ENCODE measurements around the gene TMEM203. TPM values are rescaled to one million over a fixed set of nuclear protein-coding genes. Genes with fewer than 3 reads are reported as not detected.
A peak's percentile ranks its signal among the peaks of the same experiment; 100 is the strongest.

The TMEM203 gene
- total and polyA plus RNA-seq, 5 donors from 2014 or later, result 20.7 to 148 (median 118) TPM

GRCh38 chr9:137189297-137190295 is 15.9 kb downstream of the TMEM203 start:
- peak overlapping the region; percentile 53 for H3K4me3 ChIP-seq (ENCODE audit: low read depth, low read length)
- Mint-ChIP-seq H3K4me1 (peaks cover 0 to 45% (median 13%) of the 10 kb centered on the region in 4 donors), H3K4me3 (peak overlapping the region; percentile 84 to 97 (median 92)), H3K36me3 (no peaks in the 10 kb centered on the region), H3K27ac (peak overlapping the region; percentile 94 to 97 (median 94)), H3K27me3 (no peaks in the 10 kb centered on the region), H3K9me3 (no peaks in the 10 kb centered on the region)
- peak overlapping the region; percentile 98 for H3K27ac ChIP-seq (ENCODE audit: insufficient read depth, low read length, poor library complexity, severe bottlenecking)
- H3K36me3 ChIP-seq (ENCODE audit: control insufficient read depth, insufficient read depth, low read length), result peaks cover 10% of the 10 kb centered on the region
- no peak for ATAC-seq (ENCODE audit: low read depth in 2 of 2)
- H3K27me3 ChIP-seq (ENCODE audit: control insufficient read depth, insufficient read depth, low read length), result no peaks in the 10 kb centered on the region
- DNase-seq, result no peak
- H3K4me1 ChIP-seq (ENCODE audit: control insufficient read depth, insufficient read depth, low read length, poor library complexity, severe bottlenecking), result peaks cover 39% of the 10 kb centered on the region
- H3K9me3 ChIP-seq (ENCODE audit: control insufficient read depth in 2 of 2, low read length in 2 of 2), result no peaks in the 10 kb centered on the region

DNA sequence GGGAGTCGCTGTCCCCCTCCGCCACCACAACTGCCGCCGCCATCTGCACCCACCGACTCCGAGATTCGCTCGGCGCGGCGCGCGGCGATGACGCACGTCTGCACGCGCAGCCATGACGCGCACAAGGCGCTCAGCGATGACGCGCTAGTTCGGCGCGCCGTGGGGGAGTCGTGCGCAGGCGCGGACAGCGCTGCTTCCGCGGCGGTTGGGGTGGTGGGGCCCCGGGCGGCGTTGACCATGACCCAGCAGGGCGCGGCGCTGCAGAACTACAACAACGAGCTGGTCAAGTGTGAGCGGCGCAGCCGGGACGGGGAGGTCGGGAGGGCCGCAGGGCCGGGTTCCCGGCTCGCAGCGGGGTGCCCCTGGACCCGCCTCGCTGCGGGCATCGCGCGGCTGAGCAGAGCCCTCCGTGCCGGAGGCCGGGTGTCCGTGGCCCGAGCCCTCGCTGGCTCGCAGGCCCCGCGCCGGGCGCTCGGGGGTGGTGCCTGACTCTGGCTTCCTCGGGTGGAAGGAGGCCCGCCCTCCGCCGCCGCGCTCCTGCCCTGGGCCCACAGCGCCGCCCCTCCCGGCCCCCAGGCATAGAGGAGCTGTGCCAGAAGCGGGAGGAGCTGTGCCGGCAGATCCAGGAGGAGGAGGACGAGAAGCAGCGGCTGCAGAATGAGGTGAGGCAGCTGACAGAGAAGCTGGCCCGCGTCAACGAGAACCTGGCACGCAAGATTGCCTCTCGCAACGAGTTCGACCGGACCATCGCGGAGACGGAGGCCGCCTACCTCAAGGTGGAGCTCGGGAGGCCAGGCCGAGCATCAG is 16.8 kb downstream of the TMEM203 start, which contains the start of the genes ANAPC2 and SSNA1:
ANAPC2 (minus strand) TSS at position 71 of the 807 bp plus-strand sequence; CDS start at position 43, 28 bp downstream.
SSNA1 (plus strand) TSS at position 187 of the 807 bp plus-strand sequence; CDS start at position 238, 51 bp downstream.
- Mint-ChIP-seq H3K27me3 (no peaks in the 10 kb centered on the region), H3K9me3 (peaks cover 0 to 2% (median 0%) of the 10 kb centered on the region in 7 donors), H3K36me3 (peaks cover 4% of the 10 kb centered on the region), H3K27ac (peak within 1 kb of the TSS; percentile 94 to 97 (median 94)), H3K4me1 (peaks cover 0 to 51% (median 13%) of the 10 kb centered on the region in 4 donors), H3K4me3 (peak within 1 kb of the TSS; percentile 92 to 97 (median 94))
- no peaks in the 10 kb centered on the region for H3K27me3 ChIP-seq (ENCODE audit: control insufficient read depth, insufficient read depth, low read length)
- ATAC-seq (ENCODE audit: low read depth in 2 of 2), result peak; percentile 68 to 76
- H3K27ac ChIP-seq (ENCODE audit: insufficient read depth, low read length, poor library complexity, severe bottlenecking), result peak within 1 kb of the TSS; percentile 98
- H3K4me3 ChIP-seq (ENCODE audit: low read depth, low read length), result peak within 1 kb of the TSS; percentile 71
- H3K9me3 ChIP-seq (ENCODE audit: control insufficient read depth in 2 of 2, low read length in 2 of 2), result no peaks in the 10 kb centered on the region
- DNase-seq, result peak; percentile 88 to 94 (median 93)
- peaks cover 39% of the 10 kb centered on the region for H3K4me1 ChIP-seq (ENCODE audit: control insufficient read depth, insufficient read depth, low read length, poor library complexity, severe bottlenecking)
- H3K36me3 ChIP-seq (ENCODE audit: control insufficient read depth, insufficient read depth, low read length), result peaks cover 17% of the 10 kb centered on the region

DNA sequence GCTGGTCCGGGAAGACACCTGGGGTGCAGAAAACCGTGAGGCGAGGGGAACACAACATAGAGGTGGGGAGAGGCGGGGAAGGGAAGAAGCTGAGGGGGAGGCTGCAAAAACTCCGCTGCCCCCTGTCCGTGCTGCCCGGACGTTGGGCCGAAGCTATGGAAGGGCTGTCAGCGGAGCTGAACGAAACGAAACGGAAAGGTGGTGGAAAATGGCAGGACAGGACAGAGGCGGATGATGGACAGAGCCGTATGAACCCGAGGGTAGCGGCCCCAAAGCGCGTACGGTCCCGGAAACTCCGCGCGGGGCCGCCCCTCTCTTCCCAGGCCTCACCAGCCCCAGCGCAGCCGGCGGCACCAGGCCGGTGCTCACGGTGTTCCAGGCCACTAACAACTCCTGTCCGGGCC is 17.4 kb downstream of the TMEM203 start:
- peaks cover 0 to 51% (median 13%) of the 10 kb centered on the region in 4 donors for H3K4me1 Mint-ChIP-seq
- H3K36me3 ChIP-seq (ENCODE audit: control insufficient read depth, insufficient read depth, low read length), result peaks cover 23% of the 10 kb centered on the region
- peak overlapping the region; percentile 92 to 96 (median 94) for H3K27ac Mint-ChIP-seq
- H3K27me3 Mint-ChIP-seq, result no peaks in the 10 kb centered on the region
- H3K36me3 Mint-ChIP-seq, result peaks cover 4% of the 10 kb centered on the region
- peaks cover 39% of the 10 kb centered on the region for H3K4me1 ChIP-seq (ENCODE audit: control insufficient read depth, insufficient read depth, low read length, poor library complexity, severe bottlenecking)
- peak in 1 of 2 donors; percentile 3 for ATAC-seq (ENCODE audit: low read depth in 2 of 2)
- H3K4me3 Mint-ChIP-seq, result peak overlapping the region; percentile 92 to 97 (median 94)
- H3K4me3 ChIP-seq (ENCODE audit: low read depth, low read length), result peak overlapping the region; percentile 71
- peaks cover 0 to 2% (median 0%) of the 10 kb centered on the region in 7 donors for H3K9me3 Mint-ChIP-seq
- DNase-seq, result no peak
- no peaks in the 10 kb centered on the region for H3K27me3 ChIP-seq (ENCODE audit: control insufficient read depth, insufficient read depth, low read length)
- H3K27ac ChIP-seq (ENCODE audit: insufficient read depth, low read length, poor library complexity, severe bottlenecking), result peak overlapping the region; percentile 98
- no peaks in the 10 kb centered on the region for H3K9me3 ChIP-seq (ENCODE audit: control insufficient read depth in 2 of 2, low read length in 2 of 2)

DNA sequence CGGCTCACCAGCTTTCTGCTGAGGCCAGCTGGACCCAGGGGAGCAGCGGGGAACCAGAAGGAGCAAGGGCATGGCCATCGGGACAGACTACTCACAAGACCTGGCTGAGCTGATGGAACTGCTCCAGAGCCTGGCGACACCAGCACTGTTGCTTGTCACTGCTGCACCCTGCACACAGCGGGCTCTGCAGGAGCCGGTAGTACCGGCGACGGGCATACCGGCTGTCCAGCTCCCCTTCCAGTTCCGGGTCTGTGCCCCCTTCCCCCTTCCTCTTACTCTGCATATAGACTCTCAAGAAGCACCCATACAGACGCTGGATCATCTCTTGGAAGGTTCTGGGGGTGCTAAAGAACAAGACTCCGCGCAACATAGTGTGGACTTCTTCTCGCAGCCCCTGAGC is 18.1 kb downstream of the TMEM203 start:
- peak overlapping the region; percentile 98 for H3K27ac ChIP-seq (ENCODE audit: insufficient read depth, low read length, poor library complexity, severe bottlenecking)
- H3K4me1 Mint-ChIP-seq, result peaks cover 0 to 49% (median 13%) of the 10 kb centered on the region in 4 donors
- peak overlapping the region; percentile 71 for H3K4me3 ChIP-seq (ENCODE audit: low read depth, low read length)
- peaks cover 39% of the 10 kb centered on the region for H3K4me1 ChIP-seq (ENCODE audit: control insufficient read depth, insufficient read depth, low read length, poor library complexity, severe bottlenecking)
- no peaks in the 10 kb centered on the region for H3K9me3 ChIP-seq (ENCODE audit: control insufficient read depth in 2 of 2, low read length in 2 of 2)
- peak overlapping the region; percentile 92 to 97 (median 94) for H3K4me3 Mint-ChIP-seq
- no peaks in the 10 kb centered on the region for H3K27me3 ChIP-seq (ENCODE audit: control insufficient read depth, insufficient read depth, low read length)
- H3K27me3 Mint-ChIP-seq, result no peaks in the 10 kb centered on the region
- peaks cover 30% of the 10 kb centered on the region for H3K36me3 ChIP-seq (ENCODE audit: control insufficient read depth, insufficient read depth, low read length)
- no peak for ATAC-seq (ENCODE audit: low read depth in 2 of 2)
- DNase-seq, result no peak
- peak overlapping the region; percentile 92 to 96 (median 94) for H3K27ac Mint-ChIP-seq
- peaks cover 0 to 2% (median 0%) of the 10 kb centered on the region in 7 donors for H3K9me3 Mint-ChIP-seq
- peaks cover 4% of the 10 kb centered on the region for H3K36me3 Mint-ChIP-seq

DNA sequence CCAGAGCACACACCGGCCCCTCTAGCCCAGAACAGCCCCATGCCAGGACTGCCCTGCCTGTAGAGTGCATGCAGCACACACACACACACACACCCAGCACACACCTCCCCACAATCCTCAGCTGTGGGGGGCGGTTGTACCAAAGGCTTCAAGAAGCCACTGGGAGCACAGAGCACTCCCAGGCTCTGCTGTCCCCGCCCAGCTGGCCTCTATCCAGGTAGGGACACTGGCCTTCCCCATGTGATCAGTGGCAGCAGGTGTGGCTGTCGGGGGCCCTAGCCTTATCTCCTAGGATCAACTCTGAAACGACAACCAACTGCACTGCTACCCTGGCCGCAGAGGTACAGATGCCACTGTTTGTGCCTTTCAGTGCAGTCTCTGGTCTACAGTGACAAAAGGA is 19.1 kb downstream of the TMEM203 start:
- DNase-seq (no peak), ATAC-seq (ENCODE audit: low read depth in 2 of 2) (no peak)
- no peak overlapping the region for H3K27ac ChIP-seq (ENCODE audit: insufficient read depth, low read length, poor library complexity, severe bottlenecking)
- Mint-ChIP-seq H3K27me3 (no peaks in the 10 kb centered on the region), H3K4me3 (peak overlapping the region in 3 of 4 donors; percentile 93 to 97 (median 95)), H3K27ac (peak overlapping the region in 2 of 3 donors; percentile 89 to 94), H3K9me3 (peaks cover 0 to 2% (median 0%) of the 10 kb centered on the region in 7 donors), H3K36me3 (peaks cover 8% of the 10 kb centered on the region), H3K4me1 (peaks cover 0 to 49% (median 13%) of the 10 kb centered on the region in 4 donors)
- peaks cover 35% of the 10 kb centered on the region for H3K36me3 ChIP-seq (ENCODE audit: control insufficient read depth, insufficient read depth, low read length)
- H3K4me1 ChIP-seq (ENCODE audit: control insufficient read depth, insufficient read depth, low read length, poor library complexity, severe bottlenecking), result peaks cover 39% of the 10 kb centered on the region
- H3K9me3 ChIP-seq (ENCODE audit: control insufficient read depth in 2 of 2, low read length in 2 of 2), result no peaks in the 10 kb centered on the region
- no peaks in the 10 kb centered on the region for H3K27me3 ChIP-seq (ENCODE audit: control insufficient read depth, insufficient read depth, low read length)
- peak overlapping the region; percentile 71 for H3K4me3 ChIP-seq (ENCODE audit: low read depth, low read length)

- Mint-ChIP-seq H3K27me3 (no peaks in the 10 kb centered on the region), H3K36me3 (peaks cover 8% of the 10 kb centered on the region), H3K4me3 (peak overlapping the region in 3 of 4 donors; percentile 93 to 97 (median 95)), H3K4me1 (peaks cover 0 to 47% (median 13%) of the 10 kb centered on the region in 4 donors), H3K9me3 (peaks cover 0 to 2% (median 0%) of the 10 kb centered on the region in 7 donors), H3K27ac (no peak overlapping the region)
- H3K4me3 ChIP-seq (ENCODE audit: low read depth, low read length), result no peak overlapping the region
- H3K36me3 ChIP-seq (ENCODE audit: control insufficient read depth, insufficient read depth, low read length), result peaks cover 39% of the 10 kb centered on the region
- ATAC-seq (ENCODE audit: low read depth in 2 of 2) (no peak), DNase-seq (no peak)
- no peak overlapping the region for H3K27ac ChIP-seq (ENCODE audit: insufficient read depth, low read length, poor library complexity, severe bottlenecking)
- no peaks in the 10 kb centered on the region for H3K9me3 ChIP-seq (ENCODE audit: control insufficient read depth in 2 of 2, low read length in 2 of 2)
- H3K4me1 ChIP-seq (ENCODE audit: control insufficient read depth, insufficient read depth, low read length, poor library complexity, severe bottlenecking), result peaks cover 39% of the 10 kb centered on the region
- no peaks in the 10 kb centered on the region for H3K27me3 ChIP-seq (ENCODE audit: control insufficient read depth, insufficient read depth, low read length)
Observed at GRCh38 chr9:137185921-137186320, 19.5 kb downstream of the TMEM203 start.
